HepG2 (cell line): ENCODE measurements around the gene ANKRD31. TPM values are rescaled to one million over a fixed set of nuclear protein-coding genes. Genes with fewer than 3 reads are reported as not detected.

Source experiments
- BORCS8-MEF2B ChIP-seq: sonication (generic); formaldehyde crosslinking; IDR thresholded peaks from 2 replicates; pipeline ENCODE4 v1.8.0; 2022; ENCODE audit warnings: mild to moderate bottlenecking, missing genetic modification reagents
- ETV6 ChIP-seq: sonication (generic); formaldehyde crosslinking; conservative IDR thresholded peaks from 2 replicates; pipeline ENCODE4 v1.4.0; 2020; ENCODE audit warnings: missing genetic modification reagents
- HHEX ChIP-seq: IDR thresholded peaks from 2 replicates; pipeline ENCODE4 v1.6.1; 2016; ENCODE audit warnings: control low read depth
- HOXA5 ChIP-seq: sonication (generic); formaldehyde crosslinking; IDR thresholded peaks from 2 replicates; pipeline ENCODE4 v1.4.0; 2020; ENCODE audit warnings: missing genetic modification reagents
- KLF12 ChIP-seq: sonication (generic); formaldehyde crosslinking; IDR thresholded peaks from 2 replicates; pipeline ENCODE4 v1.4.0; 2020; ENCODE audit warnings: missing genetic modification reagents, borderline replicate concordance
- KLF6 ChIP-seq: IDR thresholded peaks from 2 replicates; pipeline ENCODE4 v1.8.0; 2016; ENCODE audit warnings: missing biosample characterization, missing genetic modification reagents
- LCORL ChIP-seq, 2 experiments: fragments of 450-650 bp in 1 of 2; sonication (generic) in 1 of 2; formaldehyde crosslinking in 1 of 2; IDR thresholded peaks; 2 replicates each; pipeline versions ENCODE4 v1.5.0 to v1.6.1; 2017 to 2020; ENCODE audit warnings: antibody characterized with exemption in 1 of 2, missing genetic modification reagents in 1 of 2
- MLLT10 ChIP-seq: sonication (generic); formaldehyde crosslinking; IDR thresholded peaks from 2 replicates; pipeline ENCODE4 v1.4.0; 2020; ENCODE audit warnings: missing genetic modification reagents
- NKX3-1 ChIP-seq: sonication (generic); formaldehyde crosslinking; IDR thresholded peaks from 2 replicates; pipeline ENCODE4 v1.5.0; 2020; ENCODE audit warnings: missing genetic modification reagents
- PHB2 ChIP-seq: fragments of 450-650 bp; IDR thresholded peaks from 2 replicates; pipeline ENCODE4 v1.6.1; 2018; ENCODE audit not compliant: partially characterized antibody
- RBM22 ChIP-seq: fragments of 200-400 bp; formaldehyde crosslinking; optimal IDR thresholded peaks from 2 replicates; pipeline ENCODE3; 2017; ENCODE audit warnings: mild to moderate bottlenecking, low read length, moderate library complexity
- SOX6 ChIP-seq, 2 experiments: fragments of 450-650 bp in 1 of 2; sonication (generic) in 1 of 2; formaldehyde crosslinking in 1 of 2; IDR thresholded peaks; 2 replicates each; pipeline versions ENCODE4 v1.4.0 to v1.6.1; 2017 to 2020; ENCODE audit warnings: antibody characterized with exemption in 1 of 2, mild to moderate bottlenecking in 1 of 2, missing genetic modification reagents in 1 of 2
- SP5 ChIP-seq: IDR thresholded peaks from 2 replicates; pipeline ENCODE4 v1.6.1; 2016; ENCODE audit warnings: low read depth, borderline replicate concordance
- SUZ12 ChIP-seq: fragments of 150-350 bp; IDR thresholded peaks from 2 replicates; pipeline ENCODE4 v1.6.1; 2014; ENCODE audit warnings: low read depth, low read length
- TOE1 ChIP-seq: sonication (generic); formaldehyde crosslinking; IDR thresholded peaks from 2 replicates; pipeline ENCODE4 v1.4.0; 2020; ENCODE audit warnings: mild to moderate bottlenecking, missing genetic modification reagents
- ZBED4 ChIP-seq: sonication (generic); formaldehyde crosslinking; IDR thresholded peaks from 2 replicates; pipeline ENCODE4 v1.4.0; 2020; ENCODE audit warnings: missing genetic modification reagents, borderline replicate concordance
- ZNF224 ChIP-seq: sonication (generic); formaldehyde crosslinking; IDR thresholded peaks from 2 replicates; pipeline ENCODE4 v1.5.0; 2020; ENCODE audit warnings: mild to moderate bottlenecking, missing genetic modification reagents
- ZNF704 ChIP-seq: sonication (generic); formaldehyde crosslinking; IDR thresholded peaks from 2 replicates; pipeline ENCODE4 v1.8.1; 2023; ENCODE audit warnings: mild to moderate bottlenecking, inconsistent platforms, moderate library complexity, missing genetic modification reagents, borderline replicate concordance
- ZNF749 ChIP-seq: sonication (generic); formaldehyde crosslinking; IDR thresholded peaks from 2 replicates; pipeline ENCODE4 v1.8.0; 2022; ENCODE audit warnings: mild to moderate bottlenecking, missing genetic modification reagents, moderate library complexity, borderline replicate concordance
- ZNF781 ChIP-seq: sonication (generic); formaldehyde crosslinking; IDR thresholded peaks from 2 replicates; pipeline ENCODE4 v1.5.1; 2020; ENCODE audit warnings: borderline replicate concordance, mild to moderate bottlenecking, missing genetic modification reagents; ENCODE audit errors: not compliant biosample characterization
- polyA plus RNA-seq, 8 experiments: library from polyadenylated mRNA; depleted of rRNA in 3 of 8; stranded (reverse) in 7 of 8; unstranded in 1 of 8; fragments of >200 nt; fragmentation: Illumina TruSeq in 4 of 8; extraction: Trizol in 4 of 8; gene quantifications; 2 replicates each; pipeline versions ENCODE4 v1.2.1 to v1.2.3, GENCODE V29; 2011 to 2016; ENCODE audit warnings: low read depth in 4 of 8, missing spikeins in 1 of 8, mixed read lengths in 1 of 8; ENCODE audit not compliant: insufficient read depth in 1 of 8
- total RNA-seq, 5 experiments: library from RNA; depleted of rRNA; stranded (reverse); fragments of >200 nt; fragmentation: Illumina TruSeq; extraction: Trizol; gene quantifications; 2 replicates each; pipeline ENCODE4 v1.2.3, GENCODE V29; 2016; ENCODE audit warnings: low read depth in 1 of 5
- TF ChIP-seq, protein P1 (sequence below): sonication (generic); formaldehyde crosslinking; IDR thresholded peaks from 2 replicates; pipeline ENCODE4 v1.9.0; 2021; ENCODE audit warnings: missing genetic modification reagents, borderline replicate concordance

The ANKRD31 gene
- total and polyA plus RNA-seq, 2 of the 13 experiments (the other 11 are each of a cell fraction or from before 2014, with no cell fraction given), result 0.01 to 0.09 TPM

DNA sequence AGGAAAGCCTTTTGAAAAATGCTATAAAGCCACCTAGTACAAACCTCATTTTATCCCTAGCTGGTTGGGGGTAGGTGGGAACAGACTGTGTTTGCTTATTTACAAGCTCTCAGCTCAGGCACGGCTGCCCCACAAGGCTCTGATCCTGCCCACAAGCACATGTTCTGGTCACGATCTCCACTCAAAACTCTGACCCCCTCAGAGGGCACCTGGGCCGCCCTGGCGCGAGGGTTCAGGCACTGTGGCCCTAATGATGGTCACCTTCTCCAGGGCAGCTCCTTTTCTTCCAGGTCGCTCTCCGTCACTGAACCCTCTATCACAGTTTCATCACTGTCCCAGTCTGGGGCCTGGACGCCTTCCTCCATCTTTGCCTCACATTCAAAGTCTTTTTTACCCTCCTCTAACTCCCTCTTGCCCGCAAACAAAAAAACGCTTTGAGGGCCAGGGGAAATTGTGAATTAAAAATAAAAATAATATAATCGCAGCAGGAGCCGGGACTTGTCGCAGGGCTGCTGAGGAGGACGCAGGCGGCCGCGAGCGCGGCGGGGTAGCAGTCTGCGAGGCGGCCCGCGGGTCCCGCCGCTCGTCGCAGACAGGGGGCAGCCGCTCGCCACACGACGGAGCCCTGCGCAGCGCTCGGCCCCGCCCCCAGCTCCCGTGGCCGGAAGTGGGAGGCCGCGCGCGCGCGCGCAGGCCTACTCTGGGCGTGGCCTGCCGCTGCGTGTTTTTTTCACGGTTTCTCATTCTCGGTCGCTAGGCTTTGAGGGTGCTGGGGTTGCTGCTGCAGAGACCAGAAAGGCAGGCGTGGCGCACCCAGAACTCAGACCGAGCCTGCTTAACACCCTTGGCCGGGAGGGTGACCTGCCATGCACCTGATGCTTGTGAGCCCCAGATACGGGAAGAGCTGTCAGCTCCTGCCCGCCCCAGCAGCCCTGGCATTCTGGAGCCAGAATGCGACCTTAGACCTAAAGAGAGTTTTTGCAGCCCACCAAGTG is at the start of gene ANKRD31 (continued):
- TF ChIP-seq BORCS8-MEF2B (CRISPR knock-in tag) (no peak; the same call in 1 of the 2 replicates), ZNF704 (CRISPR knock-in tag) (no peak), HOXA5 (CRISPR knock-in tag) (no peak; the same call in 1 of the 2 replicates), KLF12 (CRISPR knock-in tag) (peak; percentile 78; the same call in 1 of the 2 replicates), ZNF749 (CRISPR knock-in tag) (no peak; the same call in 1 of the 2 replicates), ZBED4 (CRISPR knock-in tag) (peak; percentile 30; the same call in 1 of the 2 replicates), SP5 (CRISPR knock-in tag) (no peak; the same call in none of the 2 replicates), TOE1 (CRISPR knock-in tag) (no peak), HHEX (CRISPR knock-in tag) (no peak), PHB2 (no peak), NKX3-1 (CRISPR knock-in tag) (no peak), ZNF781 (CRISPR knock-in tag) (no peak), SOX6 (IDR thresholded peaks at IDR 0.05) (no peak), SOX6 (CRISPR knock-in tag; IDR thresholded peaks at IDR 0.05) (no peak), RBM22 (no peak), MLLT10 (CRISPR knock-in tag) (no peak), KLF6 (CRISPR knock-in tag) (0 out of 2 replicates have a peak, but pooled peaks have one; percentile 67), ZNF224 (CRISPR knock-in tag) (no peak), SUZ12 (no peak), LCORL (IDR thresholded peaks at IDR 0.05) (no peak), LCORL (CRISPR knock-in tag; IDR thresholded peaks at IDR 0.05) (peak; percentile 42; the same call in 1 of the 2 replicates), ETV6 (CRISPR knock-in tag) (0 out of 2 replicates have a peak, but pooled peaks have one; percentile 66)
- TF ChIP-seq, protein P1, sequence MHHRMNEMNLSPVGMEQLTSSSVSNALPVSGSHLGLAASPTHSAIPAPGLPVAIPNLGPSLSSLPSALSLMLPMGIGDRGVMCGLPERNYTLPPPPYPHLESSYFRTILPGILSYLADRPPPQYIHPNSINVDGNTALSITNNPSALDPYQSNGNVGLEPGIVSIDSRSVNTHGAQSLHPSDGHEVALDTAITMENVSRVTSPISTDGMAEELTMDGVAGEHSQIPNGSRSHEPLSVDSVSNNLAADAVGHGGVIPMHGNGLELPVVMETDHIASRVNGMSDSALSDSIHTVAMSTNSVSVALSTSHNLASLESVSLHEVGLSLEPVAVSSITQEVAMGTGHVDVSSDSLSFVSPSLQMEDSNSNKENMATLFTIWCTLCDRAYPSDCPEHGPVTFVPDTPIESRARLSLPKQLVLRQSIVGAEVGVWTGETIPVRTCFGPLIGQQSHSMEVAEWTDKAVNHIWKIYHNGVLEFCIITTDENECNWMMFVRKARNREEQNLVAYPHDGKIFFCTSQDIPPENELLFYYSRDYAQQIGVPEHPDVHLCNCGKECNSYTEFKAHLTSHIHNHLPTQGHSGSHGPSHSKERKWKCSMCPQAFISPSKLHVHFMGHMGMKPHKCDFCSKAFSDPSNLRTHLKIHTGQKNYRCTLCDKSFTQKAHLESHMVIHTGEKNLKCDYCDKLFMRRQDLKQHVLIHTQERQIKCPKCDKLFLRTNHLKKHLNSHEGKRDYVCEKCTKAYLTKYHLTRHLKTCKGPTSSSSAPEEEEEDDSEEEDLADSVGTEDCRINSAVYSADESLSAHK (CRISPR knock-in tag), result no peak
